Urothelium cell line (cell line): ENCODE results near the gene ID3.
A peak's percentile ranks its signal among the peaks of the same experiment; 100 is the strongest.
"Not testable (repeated sequence)": the region's sequence is repeated elsewhere in the genome, so short reads cannot be mapped to it uniquely, and the experiment has no call there.

Source experiments
- DNase-seq: peaks from one replicate; pipeline ENCODE4 v3.0.0; 2011; ENCODE audit warnings: low spot score, mixed read lengths
- FAIRE-seq: peaks from 2 replicates; lab custom pipeline; 2011; peaks lifted over from hg19 to GRCh38; lab: Jason Lieb, UNC

Gene ID3

GRCh38 chr1:23554127-23554480 lies 5.2 kb downstream of the ID3 start:
- no peak for DNase-seq
- FAIRE-seq, result no peak

- FAIRE-seq (no peak), DNase-seq (no peak)
Observed at GRCh38 chr1:23553231-23554126, 5.8 kb downstream of the ID3 start.

DNA sequence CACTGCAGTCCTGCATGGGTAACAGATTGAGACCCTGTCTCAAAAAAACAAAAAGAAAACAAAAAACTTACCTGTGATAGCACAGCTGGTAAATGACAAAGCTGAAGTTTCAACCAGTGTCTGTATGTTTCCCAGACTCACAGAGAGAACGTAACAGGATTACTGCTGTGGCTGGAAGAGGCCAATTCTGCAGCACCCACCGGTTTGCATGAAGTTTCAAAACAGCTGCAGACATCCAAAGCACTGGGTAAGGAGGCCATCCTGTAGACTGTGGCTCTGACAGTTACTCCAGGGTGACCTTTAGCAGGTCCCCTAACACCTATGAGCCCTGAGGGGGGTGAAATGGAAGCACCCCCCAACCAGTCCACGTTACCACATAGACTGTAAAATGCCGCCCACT lies 7.5 kb downstream of the ID3 start:
- DNase-seq (no peak), FAIRE-seq (no peak)

DNA sequence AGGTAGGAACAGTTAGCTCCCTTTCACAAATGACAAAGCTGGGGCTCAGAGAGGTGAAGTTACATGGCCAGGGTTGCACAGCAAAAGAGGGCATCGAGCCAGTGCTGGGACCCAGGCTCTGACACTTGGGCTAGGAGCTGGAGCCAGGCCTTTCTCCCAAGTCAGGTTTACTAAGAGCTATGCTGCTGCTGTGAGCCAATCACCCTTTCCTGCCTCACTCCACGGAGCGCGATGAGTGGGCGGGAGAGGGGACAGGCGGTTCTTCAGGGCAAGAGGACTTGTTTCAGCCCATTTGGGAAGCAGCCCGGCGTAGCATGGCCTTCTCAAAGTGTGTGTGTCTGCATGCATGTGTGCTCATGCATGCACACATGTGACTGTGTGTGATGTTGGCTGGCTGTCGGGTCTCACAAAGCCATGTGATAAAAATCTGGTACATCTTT lies 10.6 kb downstream of the ID3 start:
- FAIRE-seq (no peak), DNase-seq (no peak)

DNA sequence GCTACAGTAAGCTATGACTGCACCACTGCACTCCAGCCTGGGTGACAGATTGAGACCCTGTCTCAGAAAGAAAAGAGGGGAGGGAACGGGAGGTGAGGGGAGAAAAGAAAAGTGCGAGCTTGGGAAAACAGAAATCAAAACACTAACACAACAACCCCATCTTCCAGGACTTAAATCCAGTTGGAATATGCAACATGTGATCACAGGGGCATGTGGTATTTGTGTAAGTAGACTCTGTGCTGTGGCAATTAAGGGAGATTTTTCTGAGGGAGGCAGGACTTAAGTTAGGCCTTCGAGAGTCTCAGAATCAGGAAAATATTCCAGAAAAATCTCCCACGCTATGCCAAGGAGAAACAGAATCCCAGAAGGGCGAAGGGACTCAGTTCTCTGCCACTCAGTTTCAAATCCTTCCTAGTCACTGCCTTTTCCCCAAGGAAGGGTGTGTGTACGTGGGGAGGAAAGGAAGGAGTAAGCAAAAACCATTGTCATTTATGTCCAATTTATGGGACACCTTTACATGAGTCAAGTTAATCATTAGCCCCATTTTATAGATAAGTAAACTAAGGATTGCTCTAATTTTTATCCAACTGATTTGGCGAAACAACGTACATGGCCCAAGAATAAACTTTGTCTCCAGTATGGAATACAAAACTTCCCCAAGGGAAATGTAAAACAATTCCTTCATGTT lies 12.3 kb downstream of the ID3 start:
- DNase-seq, result no peak
- FAIRE-seq, result no peak

DNA sequence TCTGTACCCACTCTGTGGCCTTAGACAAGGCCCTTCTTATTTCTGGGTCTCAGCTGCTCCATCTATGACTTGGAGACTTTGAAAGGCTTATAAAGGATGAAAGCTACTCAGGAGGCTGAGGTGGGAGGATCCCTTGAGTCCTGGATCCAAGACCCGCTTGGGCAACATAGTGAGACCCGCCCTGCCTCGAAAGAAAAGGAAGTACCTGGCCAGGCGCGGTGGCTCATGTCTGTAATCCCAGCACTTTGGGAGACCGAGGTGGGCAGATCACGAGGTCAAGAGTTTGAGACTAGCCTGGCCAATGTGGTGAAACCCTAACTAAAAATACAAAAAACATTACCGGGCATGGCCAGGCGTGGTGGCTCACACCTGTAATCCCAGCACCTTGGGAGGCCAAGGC lies 13.4 kb downstream of the ID3 start:
- FAIRE-seq, result no peak
- DNase-seq, result no peak

DNA sequence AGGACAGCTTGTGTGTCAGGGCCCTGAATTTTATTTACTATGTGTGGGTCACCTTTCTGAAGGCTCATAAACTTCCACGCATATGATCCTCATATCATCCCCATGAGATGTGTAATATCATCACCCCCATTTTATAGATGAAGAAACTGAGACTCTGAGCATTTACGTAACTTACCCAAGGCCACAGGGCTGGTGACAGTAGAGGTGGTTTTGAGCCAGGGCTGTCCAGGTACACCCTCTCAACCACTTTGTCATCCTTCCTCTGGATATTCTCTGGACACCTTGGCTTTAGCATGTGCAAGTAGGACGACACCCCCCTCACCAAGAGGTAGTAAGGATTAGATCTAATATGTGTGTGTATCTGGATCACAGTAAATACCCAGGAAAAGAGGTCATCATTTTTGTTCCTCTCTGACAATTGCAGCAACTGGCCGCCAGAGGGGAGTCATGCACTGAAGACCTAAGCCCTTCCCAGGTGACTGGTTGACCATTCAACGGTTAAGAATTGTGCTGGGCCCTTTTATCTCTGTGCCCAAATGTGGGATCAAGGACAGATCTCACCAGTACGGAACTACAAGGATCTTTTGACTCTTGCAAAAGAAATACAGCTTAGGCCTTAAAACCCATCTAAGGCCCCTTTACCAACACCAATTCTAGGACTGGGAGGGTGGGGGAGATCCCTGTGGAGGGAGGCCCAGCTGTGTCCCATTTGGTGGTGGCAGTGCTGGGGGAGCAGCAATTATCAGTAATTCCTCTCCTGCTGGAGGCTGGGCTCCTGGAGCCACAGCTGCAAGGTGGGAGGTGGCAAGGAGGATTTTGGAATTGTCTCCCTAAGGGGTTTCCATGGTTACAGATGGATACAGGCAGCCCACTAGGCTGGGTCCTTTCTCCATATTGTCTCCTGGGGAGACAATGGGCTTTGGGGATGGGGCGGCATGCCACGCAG lies 14.6 kb downstream of the ID3 start:
- FAIRE-seq, result no peak
- DNase-seq, result peak; percentile 70

DNA sequence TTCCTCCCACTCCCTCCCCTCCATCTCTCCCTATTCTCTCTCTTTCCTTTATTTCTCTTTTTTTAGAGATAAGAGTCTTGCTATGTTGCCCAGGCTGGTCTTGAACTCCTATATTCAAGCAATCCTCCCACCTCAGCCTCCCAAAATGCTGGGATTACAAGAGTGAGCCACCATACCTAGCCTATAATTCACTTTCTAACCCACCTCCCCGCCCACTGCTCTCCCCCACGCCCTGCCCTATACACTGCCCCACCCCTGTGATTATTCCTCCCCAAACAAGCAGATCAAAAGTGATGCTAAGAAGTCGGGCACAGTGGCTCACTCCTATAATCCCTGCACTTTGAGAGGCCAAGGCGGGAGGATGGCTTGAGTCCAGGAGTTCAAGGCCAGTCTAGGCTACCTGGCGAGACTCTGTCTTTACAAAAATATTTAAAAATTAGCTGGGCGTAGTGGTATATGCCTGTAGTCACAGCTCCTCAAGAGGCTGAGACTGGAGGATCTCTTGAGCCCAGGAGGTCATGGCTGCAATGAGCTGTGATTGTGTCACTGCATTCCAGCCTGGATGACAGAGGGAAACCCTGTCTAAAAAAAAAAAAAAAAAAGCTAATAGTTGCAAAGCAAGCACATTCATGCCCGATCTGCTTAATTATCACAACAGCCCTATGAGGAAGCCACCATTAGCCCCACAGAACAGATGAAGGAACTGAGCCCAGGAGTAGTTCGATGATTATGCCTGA lies 15.4 kb downstream of the ID3 start:
- DNase-seq (no peak), FAIRE-seq (no peak)

- DNase-seq, FAIRE-seq: not testable (repeated sequence)
Observed at GRCh38 chr1:23542940-23543339, 16.4 kb downstream of the ID3 start.

DNA sequence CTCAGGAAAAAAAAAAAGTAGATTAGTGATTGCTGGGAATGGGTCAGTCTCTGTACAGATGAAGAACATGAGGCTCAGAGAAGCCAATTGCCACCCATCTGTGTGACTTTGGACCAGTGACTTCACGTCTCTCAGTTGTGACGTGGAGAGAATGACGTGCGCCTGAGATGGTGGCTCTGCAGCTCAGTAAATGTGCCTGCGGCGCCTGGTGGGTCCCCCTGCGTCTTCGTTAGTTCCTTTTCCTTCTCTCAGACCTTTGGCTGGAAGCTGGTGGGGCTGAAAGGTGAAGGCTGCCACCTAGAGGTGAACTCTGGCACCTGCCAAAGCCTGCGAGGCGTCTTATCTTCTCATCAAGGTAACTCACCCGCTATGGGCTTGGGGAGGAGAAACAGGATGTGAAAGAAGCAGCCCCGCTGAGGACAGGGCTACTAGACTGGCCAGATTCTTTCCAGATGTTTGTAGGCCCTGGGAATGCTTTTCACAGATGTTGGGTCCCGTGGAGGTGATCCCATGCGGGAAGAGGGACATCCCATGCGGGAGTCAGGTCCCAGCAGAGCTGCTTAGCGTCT lies 19.5 kb downstream of the ID3 start:
- DNase-seq, result peak; percentile 87
- FAIRE-seq, result no peak

DNA sequence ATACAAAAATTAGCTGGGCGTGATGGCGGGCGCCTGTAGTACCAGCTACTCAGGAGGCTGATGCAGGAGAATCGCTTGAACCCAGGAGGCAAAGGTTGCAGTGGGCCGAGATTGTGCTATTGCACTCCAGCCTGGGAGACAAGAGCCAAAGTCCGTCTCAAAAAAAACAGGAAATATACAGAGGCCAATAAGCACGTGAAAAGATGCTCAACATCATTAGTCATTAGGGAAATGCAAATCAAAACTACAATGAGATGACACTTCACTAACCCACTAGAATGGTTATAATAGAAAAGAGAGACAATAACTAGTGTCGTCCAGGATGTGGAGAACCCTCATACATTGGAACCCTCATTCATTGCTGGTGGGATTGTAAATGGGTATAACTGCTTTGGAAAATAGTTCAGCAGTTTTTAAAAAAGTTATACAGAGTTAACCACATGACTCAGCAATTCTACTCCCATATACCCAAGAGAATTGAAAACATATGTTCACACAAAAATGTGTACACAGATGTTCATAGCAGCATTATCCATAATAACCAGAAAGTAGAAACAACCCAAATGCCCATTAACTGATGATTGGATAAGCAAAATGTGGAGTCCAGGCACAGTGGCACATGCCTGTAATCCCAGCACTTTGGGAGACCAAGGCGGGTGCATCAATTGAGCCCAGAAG lies 21.9 kb downstream of the ID3 start:
- DNase-seq (no peak), FAIRE-seq (no peak)

DNA sequence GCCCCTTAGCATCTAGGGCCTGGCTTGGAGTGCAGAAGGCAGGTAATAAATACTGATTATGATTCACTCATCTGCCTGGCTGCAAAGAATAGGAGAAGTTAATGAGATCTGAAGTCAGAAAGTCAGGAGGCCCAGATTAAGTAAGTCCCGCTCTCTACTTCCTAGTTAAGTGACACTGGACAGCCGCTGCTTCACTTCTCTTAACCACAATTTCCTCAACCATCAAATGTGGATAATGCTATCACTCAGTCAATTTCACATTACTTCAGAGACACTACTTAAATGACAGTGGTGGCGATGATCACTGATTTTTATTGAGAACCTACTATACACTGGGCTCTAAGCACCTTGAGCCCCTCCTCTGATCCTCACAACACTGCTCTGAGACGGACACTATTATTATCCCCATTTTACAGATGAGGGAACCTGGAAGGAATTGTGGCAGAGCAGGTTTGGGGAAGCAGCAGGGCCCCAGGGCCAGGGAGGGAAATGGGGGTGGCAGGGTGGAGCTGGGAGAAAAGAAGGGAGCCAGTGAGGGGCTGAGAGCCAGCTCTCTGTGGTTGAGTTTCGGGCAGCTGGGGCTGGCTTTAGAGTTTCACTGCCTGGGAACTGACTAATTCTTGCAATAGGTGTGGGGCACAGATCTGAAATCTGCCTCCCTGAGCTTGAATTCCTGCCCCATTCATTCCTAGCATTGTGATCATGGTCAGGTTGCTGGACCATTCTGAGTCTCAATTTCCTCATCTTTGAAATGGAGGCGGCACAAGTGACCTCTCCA lies 25.9 kb downstream of the ID3 start:
- no peak for FAIRE-seq

GRCh38 chr1:23531562-23532094 lies 27.7 kb downstream of the ID3 start:
- no peak for FAIRE-seq
- no peak for DNase-seq

More for the DNA sequence above, 25.9 kb downstream of the ID3 start:
- DNase-seq, result no peak

DNA sequence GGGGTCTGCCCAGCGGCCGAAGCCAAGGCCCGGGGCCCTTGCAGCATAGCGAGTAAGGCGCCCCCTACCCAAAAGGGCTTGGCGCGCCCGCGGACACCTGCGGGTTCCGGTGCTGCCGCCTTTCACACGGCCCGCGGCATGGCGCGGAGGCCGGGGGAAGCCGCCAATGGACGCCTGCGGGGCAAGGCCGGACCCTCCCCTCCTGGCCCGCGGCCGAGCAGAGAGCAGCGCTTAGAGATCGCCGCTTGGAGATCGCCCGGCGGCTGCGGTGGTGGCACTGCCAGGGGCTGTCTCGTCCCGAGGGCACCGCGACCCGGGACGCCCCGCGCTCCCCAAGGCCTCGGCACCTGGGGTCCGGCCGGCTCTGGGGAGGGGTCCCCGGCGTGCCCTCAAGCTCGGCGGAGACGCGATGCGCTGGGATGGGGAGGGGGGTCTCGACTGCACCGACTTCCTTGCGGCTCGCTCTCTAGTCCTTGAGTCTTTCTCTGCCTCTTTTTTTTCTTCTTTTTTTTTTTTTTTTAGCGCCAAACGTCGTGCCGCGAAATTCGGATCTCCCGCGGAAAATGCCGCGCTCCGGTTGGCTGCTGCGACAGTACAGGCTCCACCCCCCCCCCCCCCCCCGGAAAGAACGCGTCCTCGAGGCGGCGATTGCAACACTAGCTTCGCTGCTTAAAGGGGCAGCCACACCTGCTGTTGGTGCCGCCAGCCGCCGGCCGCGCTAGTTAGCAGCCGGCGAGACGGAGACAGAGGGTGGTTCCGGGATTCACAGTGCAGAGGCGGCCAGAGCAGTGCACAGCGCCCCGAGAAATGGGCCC lies 28.3 kb downstream of the ID3 start, which contains the start of gene E2F2:
Gene E2F2 (minus strand): TSS at position 487 of the 815 bp plus-strand sequence. CDS start 440 bp downstream, at position 47.
- peak; percentile 96 for DNase-seq
- no peak for FAIRE-seq

GRCh38 chr1:23530087-23530746 lies 29.1 kb downstream of the ID3 start:
- DNase-seq (peak; percentile 36), FAIRE-seq (no peak)

DNA sequence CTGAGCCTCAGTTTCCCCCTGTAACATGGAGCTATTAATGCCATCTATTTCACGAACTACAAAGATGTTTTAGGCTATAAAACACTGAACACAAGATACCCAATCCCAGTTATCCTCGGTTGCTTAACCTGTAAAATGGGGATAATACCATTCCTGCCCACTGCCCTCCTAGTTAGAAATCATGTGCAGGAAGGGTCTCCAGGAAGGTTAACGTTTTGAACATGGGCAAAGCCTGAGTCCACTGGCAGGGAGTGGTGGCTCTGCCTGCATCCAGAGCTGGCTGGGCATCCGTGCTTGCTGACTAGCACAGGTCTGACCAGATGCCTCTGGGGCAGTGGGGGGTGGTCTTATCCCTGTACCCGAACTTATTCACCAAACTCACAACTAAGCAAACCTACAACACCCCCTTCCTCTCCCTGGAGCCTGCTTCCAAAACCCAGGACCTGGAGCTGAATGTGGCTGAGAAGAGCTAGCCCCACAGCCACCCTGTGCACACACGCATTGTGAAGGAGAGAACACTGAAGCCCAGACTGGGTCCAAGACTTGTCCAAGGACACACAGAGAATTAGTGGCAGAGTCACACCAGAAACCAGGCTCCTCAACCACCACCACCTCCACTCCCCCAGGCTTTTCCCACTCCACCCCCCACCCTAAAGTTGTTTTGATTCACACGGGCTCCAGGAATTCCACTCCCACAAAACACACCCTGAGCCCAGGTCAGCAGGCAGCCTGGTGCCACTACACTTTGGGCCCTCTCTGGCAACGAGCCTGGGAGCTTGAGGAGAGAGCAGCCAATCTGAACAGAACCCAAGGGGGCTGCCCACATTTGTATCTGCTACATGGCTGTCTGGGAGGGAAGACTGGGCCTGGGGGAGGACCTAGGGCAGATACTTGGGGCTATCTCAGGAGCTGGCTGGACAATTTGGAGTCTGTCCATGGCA lies 29.9 kb downstream of the ID3 start:
- FAIRE-seq, result no peak
- no peak for DNase-seq
